T-cell (primary cell): ENCODE data around the gene TRIOBP. TPM values are rescaled to one million over a fixed set of nuclear protein-coding genes. Genes with fewer than 3 reads are reported as not detected.

Experiments
- ATAC-seq, 4 experiments: fragments of 200-7000 bp in 3 of 4; fragments of 150-1000 bp in 1 of 4; cut with Tn5 transposase; replicated peaks in 1 of 4; 1 replicate in 3 of 4; 2 replicates in 1 of 4; pipeline ENCODE4 v1.10.0; 2021; ENCODE audit warnings: moderate library complexity in 3 of 4, mild to moderate bottlenecking in 2 of 4, moderate number of reproducible peaks in 1 of 4
- CTCF ChIA-PET, 2 donors: fragments of 300-600 bp; sonication (Branson Sonifier 250); formaldehyde crosslinking; loops; one replicate each; lab custom pipeline; 2022; ENCODE audit warnings: antibody characterized with exemption in 2 of 2; lab: Charles Lee
- POLR2A ChIA-PET, 2 donors: fragments of 300-600 bp; sonication (Branson Sonifier 250); formaldehyde crosslinking; loops; one replicate each; lab custom pipeline; 2022; ENCODE audit warnings: antibody characterized with exemption in 2 of 2; lab: Charles Lee
- DNase-seq, 35 experiments: peaks; one replicate each; pipeline versions ENCODE4 v3.0.0 to v3.0.0-alpha.2; 2013 to 2023
- H3K27ac ChIP-seq: one replicate; pipeline ENCODE4 v1.5.1; 2013; ENCODE audit warnings: low read length
- H3K27me3 ChIP-seq, 2 experiments: replicated peaks in 1 of 2; 1 replicate in 1 of 2; 2 replicates in 1 of 2; pipeline versions ENCODE4 v1.6.1 to v1.7.0; 2013; ENCODE audit warnings: low read length in 1 of 2, mixed read lengths in 1 of 2; ENCODE audit not compliant: control insufficient read depth in 2 of 2, insufficient read depth in 2 of 2; ENCODE audit errors: extremely low read depth in 1 of 2
- H3K36me3 ChIP-seq, 2 donors: 1 replicate in 1 of 2; 2 replicates in 1 of 2; pipeline versions ENCODE4 v1.6.1 to v1.7.0; 2013; ENCODE audit warnings: low read length in 1 of 2; ENCODE audit not compliant: control insufficient read depth in 2 of 2, insufficient read depth in 1 of 2; ENCODE audit errors: extremely low read depth in 1 of 2
- H3K4me1 ChIP-seq, 2 experiments: 1 replicate in 1 of 2; 2 replicates in 1 of 2; pipeline versions ENCODE4 v1.6.1 to v1.7.0; 2013; ENCODE audit warnings: low read length in 2 of 2, mixed read lengths in 1 of 2; ENCODE audit not compliant: insufficient read depth in 2 of 2, control insufficient read depth in 1 of 2; ENCODE audit errors: extremely low read depth in 1 of 2
- H3K4me3 ChIP-seq, 2 donors: 1 replicate in 1 of 2; 2 replicates in 1 of 2; pipeline versions ENCODE4 v1.5.1 to v1.7.0; 2013; ENCODE audit warnings: mild to moderate bottlenecking in 2 of 2, low read length in 1 of 2, moderate library complexity in 1 of 2; ENCODE audit not compliant: control insufficient read depth in 1 of 2; ENCODE audit errors: extremely low read depth in 1 of 2
- H3K9me3 ChIP-seq: 2 replicates; pipeline ENCODE4 v1.7.0; 2013
- H3K27ac Mint-ChIP-seq, 2 donors: one replicate each; pipeline ENCODE4 v1.8.0; 2020 to 2021; ENCODE audit warnings: mild to moderate bottlenecking in 2 of 2, mixed read lengths in 2 of 2
- H3K27me3 Mint-ChIP-seq, 2 donors: one replicate each; pipeline ENCODE4 v1.8.0; 2021 to 2022; ENCODE audit warnings: mixed read lengths in 2 of 2
- H3K36me3 Mint-ChIP-seq: one replicate; pipeline ENCODE4 v1.8.0; 2021; ENCODE audit warnings: mixed read lengths
- H3K4me1 Mint-ChIP-seq, 3 donors: one replicate each; pipeline ENCODE4 v1.8.0; 2020 to 2022; ENCODE audit warnings: mixed read lengths in 3 of 3, mild to moderate bottlenecking in 1 of 3
- H3K4me3 Mint-ChIP-seq, 3 donors: one replicate each; pipeline ENCODE4 v1.8.0; 2020 to 2022; ENCODE audit warnings: mild to moderate bottlenecking in 3 of 3, mixed read lengths in 3 of 3, moderate library complexity in 3 of 3
- H3K9me3 Mint-ChIP-seq, 3 donors: one replicate each; pipeline ENCODE4 v1.8.0; 2020 to 2022; ENCODE audit warnings: mixed read lengths in 3 of 3
- WGBS: methylation state at CpG from one replicate; pipeline ENCODE4 v1.1.5; 2013; ENCODE audit warnings: missing lambda C conversion rate; ENCODE audit not compliant: insufficient coverage; 5-methylcytosine and 5-hydroxymethylcytosine counted together
- total RNA-seq, 35 experiments: library from RNA in 6 of 35; stranded (reverse) in 6 of 35; fragments of 120-200 nt in 1 of 35; gene quantifications; one replicate each; pipeline versions ENCODE4 v1.2.1 to v1.2.4 and lab custom pipeline; 2013 to 2026

TRIOBP gene
- total RNA-seq, 5 donors from 2014 or later (not counting 1 experiment from before 2014, with no cell fraction given), result 14.5 to 36.8 (median 31.1) TPM

- no peak overlapping the region for H3K27ac Mint-ChIP-seq
- H3K4me3 ChIP-seq, result peak overlapping the region in 1 of 2 donors; percentile 44
- POLR2A ChIA-PET, result no interaction called here
These were observed 128.1 kb downstream of the TRIOBP start for GRCh38 chr22:37824674-37825641.

More at GRCh38 chr22:37824674-37825641, 128.1 kb downstream of the TRIOBP start:
- peaks cover 0 to 6% of the 10 kb centered on the region in 2 donors for H3K36me3 ChIP-seq
- ATAC-seq, result peak in 3 of 4 experiments; percentile 41 to 62 (median 44)
- Mint-ChIP-seq H3K4me1 (peaks cover 5 to 9% (median 8%) of the 10 kb centered on the region in 3 donors), H3K9me3 (no peaks in the 10 kb centered on the region), H3K36me3 (peaks cover 9% of the 10 kb centered on the region), H3K4me3 (peak overlapping the region; percentile 37 to 59 (median 51)), H3K27me3 (peaks cover 22 to 24% of the 10 kb centered on the region in 2 donors)
- no peak overlapping the region for H3K27ac ChIP-seq
- H3K9me3 ChIP-seq, result no peaks in the 10 kb centered on the region
- DNase-seq, result peak in 1 of 35 experiments; percentile 25
- 14% methylated on average over 135 of the region's 135 CpGs for WGBS
- peaks cover 0 to 3% of the 10 kb centered on the region in 2 experiments for H3K4me1 ChIP-seq
- H3K27me3 ChIP-seq, result peaks cover 0 to 41% of the 10 kb centered on the region in 2 experiments
- CTCF ChIA-PET, result interaction anchor here in 1 of 2 donors (0.6 kb wide), 1 partner anchor 1504 kb away, joined by 7 read pairs; no protein-coding TSS in a partner anchor

Other genes starting within 250 kb of the TRIOBP start
- gene MFNG, start 210.7 kb upstream of the TRIOBP start, total RNA-seq, result 100 to 1,000 TPM; 153 to 296 (median 268) TPM
- under 1 TPM in 4 of 5 donors, not detected in 1; 0.44 to 0.79 (median 0.52) TPM for gene CARD10, start 177.6 kb upstream of the TRIOBP start, total RNA-seq
- under 1 TPM in 3 of 5 donors, not detected in 2; 0.47 to 0.73 (median 0.62) TPM for gene CDC42EP1, start 136.6 kb upstream of the TRIOBP start, total RNA-seq
- 1 to 10 TPM in 1 of 5 donors, under 1 TPM in 1, not detected in 3; 0.63 to 1.4 TPM for gene LGALS2, start 117.0 kb upstream of the TRIOBP start, total RNA-seq
- gene GGA1, start 88.2 kb upstream of the TRIOBP start, total RNA-seq, result 100 to 1,000 TPM in 2 of 5 donors, 10 to 100 TPM in 3; 83.8 to 105 (median 97.7) TPM
- gene SH3BP1, start 57.4 kb upstream of the TRIOBP start, total RNA-seq, result 100 to 1,000 TPM in 1 of 5 donors, 10 to 100 TPM in 4; 91.3 to 111 (median 93.6) TPM
- gene PDXP, start 38.3 kb upstream of the TRIOBP start, total RNA-seq, result 10 to 100 TPM in 3 of 5 donors, 1 to 10 TPM in 2; 3.1 to 11.3 (median 10.7) TPM
- gene LGALS1, start 21.4 kb upstream of the TRIOBP start, total RNA-seq, result 100 to 1,000 TPM in 2 of 5 donors, 10 to 100 TPM in 3; 39.5 to 206 (median 99.2) TPM
- 10 to 100 TPM; 29.2 to 52.4 (median 47.5) TPM for gene NOL12, start 10.7 kb upstream of the TRIOBP start, total RNA-seq
- 1 to 10 TPM; 1.2 to 3.5 (median 2.3) TPM for gene GCAT, start 110.9 kb downstream of the TRIOBP start, total RNA-seq
- not detected for gene GALR3, start 126.3 kb downstream of the TRIOBP start, total RNA-seq
- gene ANKRD54, start 147.3 kb downstream of the TRIOBP start, total RNA-seq, result 10 to 100 TPM; 19.9 to 29.7 (median 25.9) TPM
- 100 to 1,000 TPM; 428 to 516 (median 483) TPM for gene EIF3L, start 152.4 kb downstream of the TRIOBP start, total RNA-seq
- 10 to 100 TPM; 23.6 to 39.0 (median 34.3) TPM for gene MICALL1, start 209.2 kb downstream of the TRIOBP start, total RNA-seq